ENCODE measurements around the gene STK4. TPM values are rescaled to one million over a fixed set of nuclear protein-coding genes. Genes with fewer than 3 reads are reported as not detected.
"Not testable (repeated sequence)": the region's sequence is repeated elsewhere in the genome, so short reads cannot be mapped to it uniquely, and the experiment has no call there.

STK4 gene
- total RNA-seq, 1 donor from 2014 or later = 24.4 TPM

GRCh38 chr20:44988631-44989171 is 22.4 kb downstream of the STK4 start:
- DNase-seq = no peak

GRCh38 chr20:44990425-44990824 is 24.1 kb downstream of the STK4 start:
- no peak for DNase-seq

GRCh38 chr20:44990957-44991356 is 24.6 kb downstream of the STK4 start:
- DNase-seq = no peak

GRCh38 chr20:44993343-44993742 is 27.0 kb downstream of the STK4 start:
- no peak for DNase-seq

GRCh38 chr20:44997171-44997570 is 30.9 kb downstream of the STK4 start:
- DNase-seq = no peak

GRCh38 chr20:44997668-44998067 is 31.4 kb downstream of the STK4 start:
- DNase-seq = no peak

GRCh38 chr20:45008521-45009049 is 42.3 kb downstream of the STK4 start:
- no peak for DNase-seq

GRCh38 chr20:45010399-45010828 is 44.1 kb downstream of the STK4 start:
- DNase-seq = no peak

- DNase-seq = peak; percentile 82
Observed at GRCh38 chr20:45011108-45011526, 44.8 kb downstream of the STK4 start.

- no peak for DNase-seq
Observed at GRCh38 chr20:45012682-45013302, 46.5 kb downstream of the STK4 start.

- not testable (repeated sequence) for DNase-seq
Observed at GRCh38 chr20:45014131-45014530, 47.8 kb downstream of the STK4 start.

GRCh38 chr20:45014671-45015415 is 48.5 kb downstream of the STK4 start:
- no peak for DNase-seq

- DNase-seq = peak; percentile 41
Observed at GRCh38 chr20:45016089-45016671, 49.9 kb downstream of the STK4 start.

GRCh38 chr20:45017281-45017680 is 51.0 kb downstream of the STK4 start:
- DNase-seq = no peak

- DNase-seq = no peak
Observed at GRCh38 chr20:45017857-45018256, 51.5 kb downstream of the STK4 start.

- no peak for DNase-seq
Observed at GRCh38 chr20:45019027-45019761, 52.9 kb downstream of the STK4 start.

- DNase-seq = no peak
Observed at GRCh38 chr20:45019762-45020123, 53.4 kb downstream of the STK4 start.

- no peak for DNase-seq
Observed at GRCh38 chr20:45020236-45020886, 54.0 kb downstream of the STK4 start.

GRCh38 chr20:45021631-45022030 is 55.3 kb downstream of the STK4 start:
- no peak for DNase-seq

- not testable (repeated sequence) for DNase-seq
Observed at GRCh38 chr20:45023140-45023539, 56.8 kb downstream of the STK4 start.

GRCh38 chr20:45028424-45029136 is 62.3 kb downstream of the STK4 start:
- DNase-seq = no peak
